K562 (cell line): ENCODE measurements around the gene JUNB. TPM values are rescaled to one million over a fixed set of nuclear protein-coding genes. Genes with fewer than 3 reads are reported as not detected.

ENCODE experiments used
- ARID2 ChIP-seq: fragments of 450-650 bp; IDR thresholded peaks from 2 replicates; pipeline ENCODE4 v1.6.1; 2017; ENCODE audit warnings: antibody characterized with exemption, mild to moderate bottlenecking
- CBFB ChIP-seq: sonication (generic); formaldehyde crosslinking; IDR thresholded peaks from 2 replicates; pipeline ENCODE4 v1.4.0; 2020; ENCODE audit warnings: mild to moderate bottlenecking, missing genetic modification reagents
- CBX2 ChIP-seq: fragments of 200-600 bp; sonication (generic); IDR thresholded peaks from one replicate; pipeline ENCODE4 v1.6.1; 2012; ENCODE audit warnings: mild to moderate bottlenecking, low read length, inconsistent platforms; ENCODE audit not compliant: insufficient read depth, poor library complexity, severe bottlenecking
- HDAC3 ChIP-seq: fragments of 450-650 bp; IDR thresholded peaks from 2 replicates; pipeline ENCODE4 v1.6.1; 2018; ENCODE audit warnings: borderline replicate concordance, mild to moderate bottlenecking, moderate library complexity; ENCODE audit not compliant: partially characterized antibody
- MTA2 ChIP-seq: fragments of 450-650 bp; IDR thresholded peaks from 2 replicates; pipeline ENCODE4 v1.6.1; 2016; ENCODE audit warnings: low read depth
- MYC ChIP-seq, 2 experiments: fragments of 250-450 bp in 1 of 2; sonication (Bioruptor Pico) in 1 of 2; IDR thresholded peaks; 2 replicates each; pipeline versions ENCODE4 v1.5.1 to v1.6.1; 2012 to 2021; ENCODE audit warnings: low read depth in 2 of 2, borderline replicate concordance in 1 of 2, improper control_type of control experiment in 1 of 2, low read length in 1 of 2, mild to moderate bottlenecking in 1 of 2, moderate library complexity in 1 of 2
- NR3C1 ChIP-seq: sonication (generic); formaldehyde crosslinking; IDR thresholded peaks from 2 replicates; pipeline ENCODE4 v1.8.1; 2022; ENCODE audit warnings: missing genetic modification reagents
- SAFB2 ChIP-seq: fragments of 200-400 bp; formaldehyde crosslinking; IDR thresholded peaks from 2 replicates; pipeline ENCODE4 v1.6.1; 2018; ENCODE audit warnings: borderline replicate concordance, low read length, low read depth, moderate library complexity; ENCODE audit not compliant: severe bottlenecking
- SPI1 ChIP-seq: IDR thresholded peaks from 2 replicates; pipeline ENCODE4 v1.6.1; 2011; ENCODE audit warnings: low read depth, low read length, control low read depth, borderline replicate concordance
- TAF7 ChIP-seq: fragments of 450-650 bp; IDR thresholded peaks from 2 replicates; pipeline ENCODE4 v1.6.1; 2016; ENCODE audit warnings: missing genetic modification characterization, missing compliant biosample characterization
- ZNF165 ChIP-seq: fragments of 250-450 bp; sonication (Bioruptor Pico); IDR thresholded peaks from 2 replicates; pipeline ENCODE4 v1.4.0; 2020; ENCODE audit warnings: borderline replicate concordance
- polyA plus RNA-seq, 8 experiments: library from polyadenylated mRNA; depleted of rRNA in 4 of 8; stranded (reverse) in 5 of 8; unstranded in 3 of 8; fragments of >200 nt; fragmentation: Nextera tagmentation in 2 of 8; fragmentation: Illumina TruSeq in 1 of 8; extraction: Ambion mirVana in 2 of 8; extraction: Trizol in 1 of 8; gene quantifications; 2 replicates each; pipeline versions ENCODE4 v1.2.1 to v1.2.3, GENCODE V29; 2011 to 2014; ENCODE audit warnings: inconsistent platforms in 1 of 8, missing spikeins in 1 of 8
- total RNA-seq, 7 experiments: library from RNA; depleted of rRNA in 6 of 7; stranded (reverse); fragments of >200 nt in 6 of 7; fragmentation: Illumina TruSeq in 2 of 7; extraction: Trizol in 2 of 7; gene quantifications; 2 replicates each; pipeline versions ENCODE4 v1.2.1 to v1.2.3, GENCODE V29; 2011 to 2021; ENCODE audit warnings: low replicate concordance in 1 of 7
- TF ChIP-seq, protein P1 (sequence below): sonication (generic); formaldehyde crosslinking; IDR thresholded peaks from 2 replicates; pipeline ENCODE4 v1.8.0; 2022; ENCODE audit warnings: mild to moderate bottlenecking, missing genetic modification reagents, borderline replicate concordance
- TF ChIP-seq, protein P2 (sequence below): fragments of 250-450 bp; sonication (Bioruptor Pico); IDR thresholded peaks from 2 replicates; pipeline ENCODE4 v1.8.0; 2022; ENCODE audit warnings: moderate library complexity, mild to moderate bottlenecking, inconsistent platforms
- TF ChIP-seq, protein P3 (sequence below): fragments of 250-450 bp; sonication (Bioruptor Pico); IDR thresholded peaks from 2 replicates; pipeline ENCODE4 v1.8.0; 2022; ENCODE audit warnings: inconsistent platforms
- TF ChIP-seq, protein P4 (sequence below), 2 experiments: IDR thresholded peaks in 1 of 2; conservative IDR thresholded peaks in 1 of 2; 2 replicates each; pipeline ENCODE4 v1.6.1; 2016; ENCODE audit warnings: low read depth in 2 of 2, mild to moderate bottlenecking in 1 of 2, missing compliant biosample characterization in 1 of 2, missing genetic modification characterization in 1 of 2, moderate library complexity in 1 of 2

Gene JUNB
- total and polyA plus RNA-seq, 9 of the 15 experiments (the other 6 are each of a cell fraction or from before 2014, with no cell fraction given), result 0.23 to 88.1 (median 13.1) TPM

DNA sequence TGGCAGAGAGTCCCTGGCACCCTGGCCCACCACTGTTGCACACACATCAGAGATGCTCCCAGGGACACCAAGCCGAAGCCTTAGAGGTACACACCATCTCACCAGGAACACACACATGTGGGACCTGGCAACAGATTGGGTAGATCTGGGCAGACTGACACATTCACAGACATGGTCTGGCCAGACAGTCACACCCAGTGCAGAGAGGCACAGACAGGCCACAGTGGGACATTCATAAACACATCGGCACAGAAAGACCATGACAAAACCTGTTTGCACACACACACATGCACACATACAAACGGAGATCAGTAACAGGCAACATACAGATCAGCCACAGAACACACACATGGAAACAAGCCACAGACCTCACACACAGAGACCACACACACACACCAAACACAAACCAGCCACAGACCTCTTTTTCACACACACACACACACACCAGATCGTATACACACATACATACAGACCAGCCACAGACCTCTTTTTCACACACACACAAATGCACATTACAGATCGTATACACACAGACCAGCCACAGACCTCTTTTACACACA, 6.3 kb upstream of the JUNB start (continued):
- TF ChIP-seq SAFB2, result no peak
- TF ChIP-seq, protein P1, sequence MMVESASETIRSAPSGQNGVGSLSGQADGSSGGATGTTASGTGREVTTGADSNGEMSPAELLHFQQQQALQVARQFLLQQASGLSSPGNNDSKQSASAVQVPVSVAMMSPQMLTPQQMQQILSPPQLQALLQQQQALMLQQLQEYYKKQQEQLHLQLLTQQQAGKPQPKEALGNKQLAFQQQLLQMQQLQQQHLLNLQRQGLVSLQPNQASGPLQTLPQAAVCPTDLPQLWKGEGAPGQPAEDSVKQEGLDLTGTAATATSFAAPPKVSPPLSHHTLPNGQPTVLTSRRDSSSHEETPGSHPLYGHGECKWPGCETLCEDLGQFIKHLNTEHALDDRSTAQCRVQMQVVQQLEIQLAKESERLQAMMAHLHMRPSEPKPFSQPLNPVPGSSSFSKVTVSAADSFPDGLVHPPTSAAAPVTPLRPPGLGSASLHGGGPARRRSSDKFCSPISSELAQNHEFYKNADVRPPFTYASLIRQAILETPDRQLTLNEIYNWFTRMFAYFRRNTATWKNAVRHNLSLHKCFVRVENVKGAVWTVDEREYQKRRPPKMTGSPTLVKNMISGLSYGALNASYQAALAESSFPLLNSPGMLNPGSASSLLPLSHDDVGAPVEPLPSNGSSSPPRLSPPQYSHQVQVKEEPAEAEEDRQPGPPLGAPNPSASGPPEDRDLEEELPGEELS (CRISPR knock-in tag), result no peak
- TF ChIP-seq, protein P2, sequence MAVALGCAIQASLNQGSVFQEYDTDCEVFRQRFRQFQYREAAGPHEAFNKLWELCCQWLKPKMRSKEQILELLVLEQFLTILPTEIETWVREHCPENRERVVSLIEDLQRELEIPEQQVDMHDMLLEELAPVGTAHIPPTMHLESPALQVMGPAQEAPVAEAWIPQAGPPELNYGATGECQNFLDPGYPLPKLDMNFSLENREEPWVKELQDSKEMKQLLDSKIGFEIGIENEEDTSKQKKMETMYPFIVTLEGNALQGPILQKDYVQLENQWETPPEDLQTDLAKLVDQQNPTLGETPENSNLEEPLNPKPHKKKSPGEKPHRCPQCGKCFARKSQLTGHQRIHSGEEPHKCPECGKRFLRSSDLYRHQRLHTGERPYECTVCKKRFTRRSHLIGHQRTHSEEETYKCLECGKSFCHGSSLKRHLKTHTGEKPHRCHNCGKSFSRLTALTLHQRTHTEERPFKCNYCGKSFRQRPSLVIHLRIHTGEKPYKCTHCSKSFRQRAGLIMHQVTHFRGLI (CRISPR knock-in tag), result no peak
- no peak for TF ChIP-seq ARID2
- TF ChIP-seq SPI1, result no peak
- no peak for TF ChIP-seq MTA2
- TF ChIP-seq, protein P3, sequence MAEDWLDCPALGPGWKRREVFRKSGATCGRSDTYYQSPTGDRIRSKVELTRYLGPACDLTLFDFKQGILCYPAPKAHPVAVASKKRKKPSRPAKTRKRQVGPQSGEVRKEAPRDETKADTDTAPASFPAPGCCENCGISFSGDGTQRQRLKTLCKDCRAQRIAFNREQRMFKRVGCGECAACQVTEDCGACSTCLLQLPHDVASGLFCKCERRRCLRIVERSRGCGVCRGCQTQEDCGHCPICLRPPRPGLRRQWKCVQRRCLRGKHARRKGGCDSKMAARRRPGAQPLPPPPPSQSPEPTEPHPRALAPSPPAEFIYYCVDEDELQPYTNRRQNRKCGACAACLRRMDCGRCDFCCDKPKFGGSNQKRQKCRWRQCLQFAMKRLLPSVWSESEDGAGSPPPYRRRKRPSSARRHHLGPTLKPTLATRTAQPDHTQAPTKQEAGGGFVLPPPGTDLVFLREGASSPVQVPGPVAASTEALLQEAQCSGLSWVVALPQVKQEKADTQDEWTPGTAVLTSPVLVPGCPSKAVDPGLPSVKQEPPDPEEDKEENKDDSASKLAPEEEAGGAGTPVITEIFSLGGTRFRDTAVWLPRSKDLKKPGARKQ, result no peak
- no peak for TF ChIP-seq CBFB
- no peak for TF ChIP-seq CBX2
- peak; percentile 1 for TF ChIP-seq HDAC3
- no peak for TF ChIP-seq ZNF165 (CRISPR knock-in tag)
- no peak for TF ChIP-seq MYC (IDR thresholded peaks at IDR 0.05; ENCODE audit: low read depth, low read length)
- TF ChIP-seq MYC (CRISPR knock-in tag; IDR thresholded peaks at IDR 0.05; ENCODE audit: borderline replicate concordance, low read depth), result no peak
- TF ChIP-seq, protein P4, sequence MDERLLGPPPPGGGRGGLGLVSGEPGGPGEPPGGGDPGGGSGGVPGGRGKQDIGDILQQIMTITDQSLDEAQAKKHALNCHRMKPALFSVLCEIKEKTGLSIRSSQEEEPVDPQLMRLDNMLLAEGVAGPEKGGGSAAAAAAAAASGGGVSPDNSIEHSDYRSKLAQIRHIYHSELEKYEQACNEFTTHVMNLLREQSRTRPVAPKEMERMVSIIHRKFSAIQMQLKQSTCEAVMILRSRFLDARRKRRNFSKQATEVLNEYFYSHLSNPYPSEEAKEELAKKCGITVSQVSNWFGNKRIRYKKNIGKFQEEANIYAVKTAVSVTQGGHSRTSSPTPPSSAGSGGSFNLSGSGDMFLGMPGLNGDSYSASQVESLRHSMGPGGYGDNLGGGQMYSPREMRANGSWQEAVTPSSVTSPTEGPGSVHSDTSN (CRISPR knock-in tag; IDR thresholded peaks at IDR 0.05; ENCODE audit: low read depth), result no peak
- TF ChIP-seq, protein P4 (tag; conservative IDR thresholded peaks at IDR 0.05; ENCODE audit: low read depth), result no peak
- no peak for TF ChIP-seq TAF7 (tag)
- TF ChIP-seq NR3C1 (CRISPR knock-in tag), result no peak
